ENCODE results near the gene MIER2. TPM values are rescaled to one million over a fixed set of nuclear protein-coding genes. Genes with fewer than 3 reads are reported as not detected.
"Not testable (repeated sequence)": the region's sequence is repeated elsewhere in the genome, so short reads cannot be mapped to it uniquely, and the experiment has no call there.

Gene MIER2
- total and polyA plus RNA-seq, 5 experiments from 2014 or later, result 2.1 to 20.3 (median 3.1) TPM

DNA sequence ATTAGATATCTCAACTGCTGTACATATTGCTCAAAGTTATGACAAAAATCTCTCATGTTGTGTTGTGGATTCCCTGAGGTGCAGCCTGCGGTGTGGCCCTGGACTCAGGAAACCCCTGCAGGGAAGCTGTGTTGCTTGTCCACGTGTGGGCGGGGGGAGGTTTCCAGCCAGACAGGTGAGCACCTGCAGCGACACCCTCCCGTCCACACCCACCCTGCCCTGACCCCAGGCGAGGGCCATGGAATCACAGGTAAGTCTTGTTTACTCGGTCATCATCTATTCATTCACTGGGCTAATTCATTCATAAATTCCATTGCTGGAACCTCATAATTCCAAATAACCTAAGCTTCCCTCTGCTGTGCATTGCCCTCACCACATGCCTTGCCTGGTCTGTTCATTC lies 67.5 kb downstream of the MIER2 start:
- Mint-ChIP-seq H3K9me3 (no peaks in the 10 kb centered on the region), H3K4me3 (no peak overlapping the region), H3K4me1 (peaks cover 0 to under 1% (median 0%) of the 10 kb centered on the region in 4 donors), H3K27me3 (peaks cover 20 to 61% (median 38%) of the 10 kb centered on the region in 5 donors), H3K36me3 (no peaks in the 10 kb centered on the region), H3K27ac (no peak overlapping the region)
- DNase-seq (no peak), ATAC-seq (no peak)
- POLR2A ChIA-PET, result no interaction called here

- POLR2A ChIA-PET, result no interaction called here
Observed at GRCh38 chr19:275958-276646, 68.5 kb downstream of the MIER2 start.

DNA sequence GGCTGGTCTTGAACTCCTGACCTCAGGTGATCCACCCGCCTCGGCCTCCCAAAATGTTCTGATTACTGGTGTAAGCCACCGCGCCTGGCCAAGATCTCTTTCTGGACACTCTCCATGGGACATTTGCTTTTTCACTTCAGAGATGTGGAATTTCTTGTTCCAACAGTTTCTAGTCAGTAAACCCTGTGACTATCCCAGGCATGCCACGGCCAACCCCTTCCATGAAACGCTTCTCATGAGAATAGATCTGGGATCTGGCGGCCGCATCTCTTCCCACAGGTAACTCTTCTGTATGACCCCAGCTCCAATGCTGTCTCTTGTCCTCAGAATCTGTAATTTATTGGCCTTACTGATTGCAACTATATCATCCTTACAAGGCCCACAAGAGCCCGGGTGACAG lies 69.6 kb downstream of the MIER2 start:
- no peak for DNase-seq
- Mint-ChIP-seq H3K4me1 (peaks cover 0 to 2% (median 0%) of the 10 kb centered on the region in 4 donors), H3K27ac (no peak overlapping the region), H3K27me3 (peaks cover 26 to 59% (median 46%) of the 10 kb centered on the region in 5 donors), H3K9me3 (no peaks in the 10 kb centered on the region), H3K36me3 (no peaks in the 10 kb centered on the region), H3K4me3 (no peak overlapping the region)
- POLR2A ChIA-PET, result interaction anchor here (0.7 kb wide), 1 partner anchor 11 kb away, joined by 3 read pairs; no protein-coding TSS in a partner anchor
- no peak for ATAC-seq

More at GRCh38 chr19:275958-276646, 68.5 kb downstream of the MIER2 start:
- H3K27me3 Mint-ChIP-seq, result peaks cover 26 to 62% (median 46%) of the 10 kb centered on the region in 5 donors
- DNase-seq (no peak), ATAC-seq (no peak)
- no peak overlapping the region for H3K4me3 Mint-ChIP-seq
- peaks cover 0 to 2% (median 0%) of the 10 kb centered on the region in 4 donors for H3K4me1 Mint-ChIP-seq
- H3K36me3 Mint-ChIP-seq, result no peaks in the 10 kb centered on the region
- H3K27ac Mint-ChIP-seq, result no peak overlapping the region
- no peaks in the 10 kb centered on the region for H3K9me3 Mint-ChIP-seq

GRCh38 chr19:273393-273792 lies 71.2 kb downstream of the MIER2 start:
- Mint-ChIP-seq H3K27me3 (peaks cover 32 to 61% (median 48%) of the 10 kb centered on the region in 5 donors), H3K4me3 (no peak overlapping the region), H3K36me3 (no peaks in the 10 kb centered on the region), H3K27ac (peak overlapping the region in 1 of 10 donors; percentile 42), H3K9me3 (no peaks in the 10 kb centered on the region), H3K4me1 (peaks cover 0 to 2% (median 0%) of the 10 kb centered on the region in 4 donors)
- ATAC-seq (no peak), DNase-seq (no peak)
- POLR2A ChIA-PET, result no interaction called here

DNA sequence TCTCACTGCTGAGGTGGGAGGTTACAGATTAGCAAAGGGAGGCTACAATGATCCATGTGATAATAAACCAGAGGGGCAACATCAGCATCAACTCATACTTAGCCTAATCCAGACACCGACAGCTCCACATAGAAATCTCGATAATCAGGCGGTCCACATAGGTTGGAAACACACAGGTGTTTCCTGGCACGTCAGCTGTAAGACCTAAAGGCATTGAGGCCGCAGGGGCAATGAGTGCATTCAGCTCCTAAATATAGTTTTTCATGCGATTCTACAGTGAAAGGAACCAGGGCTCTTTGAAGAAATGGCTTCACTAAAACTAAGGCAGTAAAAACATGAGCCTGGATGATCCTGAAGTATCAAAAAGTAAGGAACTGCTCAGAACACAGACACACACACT lies 72.7 kb downstream of the MIER2 start:
- Mint-ChIP-seq H3K4me3 (no peak overlapping the region), H3K4me1 (peaks cover 5 to 7% (median 7%) of the 10 kb centered on the region in 4 donors), H3K27ac (no peak overlapping the region), H3K9me3 (no peaks in the 10 kb centered on the region), H3K36me3 (no peaks in the 10 kb centered on the region), H3K27me3 (peaks cover 27 to 59% (median 47%) of the 10 kb centered on the region in 5 donors)
- no peak for ATAC-seq
- no peak for DNase-seq
- POLR2A ChIA-PET, result no interaction called here

DNA sequence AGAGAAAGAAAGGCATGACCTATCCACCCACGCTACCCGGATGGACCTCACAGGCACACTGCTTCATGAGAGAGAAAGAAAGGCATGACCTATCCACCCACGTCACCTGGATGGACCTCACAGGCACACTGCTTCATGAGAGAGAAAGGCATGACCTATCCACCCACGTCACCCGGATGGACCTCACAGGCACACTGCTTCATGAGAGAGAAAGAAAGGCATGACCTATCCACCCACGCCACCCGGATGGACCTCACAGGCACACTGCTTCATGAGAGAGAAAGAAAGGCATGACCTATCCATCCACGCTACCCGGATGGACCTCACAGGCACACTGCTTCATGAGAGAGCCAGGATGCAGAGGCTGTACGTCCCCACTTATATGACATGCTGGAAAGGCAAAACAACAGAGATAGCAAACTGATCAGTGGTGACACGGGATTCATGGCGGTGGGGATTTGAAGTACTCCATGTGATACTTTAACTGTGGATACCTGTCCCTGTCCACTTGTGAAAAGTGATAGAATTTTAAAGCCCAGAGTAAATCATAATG lies 73.8 kb downstream of the MIER2 start:
- Mint-ChIP-seq H3K27me3 (peaks cover 30 to 58% (median 49%) of the 10 kb centered on the region in 5 donors), H3K4me1 (peaks cover 7 to 12% (median 11%) of the 10 kb centered on the region in 4 donors)
- H3K4me3 Mint-ChIP-seq, H3K27ac Mint-ChIP-seq, H3K36me3 Mint-ChIP-seq, H3K9me3 Mint-ChIP-seq, ATAC-seq, POLR2A ChIA-PET, DNase-seq: not testable (repeated sequence)

- DNase-seq (no peak), ATAC-seq (no peak)
- POLR2A ChIA-PET, result no interaction called here
- Mint-ChIP-seq H3K27ac (no peak overlapping the region), H3K36me3 (no peaks in the 10 kb centered on the region), H3K27me3 (peaks cover 28 to 58% (median 56%) of the 10 kb centered on the region in 5 donors), H3K4me3 (no peak overlapping the region), H3K9me3 (no peaks in the 10 kb centered on the region), H3K4me1 (peaks cover 7 to 12% (median 11%) of the 10 kb centered on the region in 4 donors)
Observed at GRCh38 chr19:269241-269640, 75.4 kb downstream of the MIER2 start.

- H3K4me1 Mint-ChIP-seq, result peaks cover 2 to 8% (median 6%) of the 10 kb centered on the region in 4 donors
- peaks cover 17 to 53% (median 26%) of the 10 kb centered on the region in 5 donors for H3K27me3 Mint-ChIP-seq
- DNase-seq, result no peak
- no peaks in the 10 kb centered on the region for H3K36me3 Mint-ChIP-seq
- POLR2A ChIA-PET, result no interaction called here
- no peak overlapping the region for H3K4me3 Mint-ChIP-seq
- ATAC-seq, result no peak
- H3K9me3 Mint-ChIP-seq, result no peaks in the 10 kb centered on the region
- H3K27ac Mint-ChIP-seq, result no peak overlapping the region
Observed at GRCh38 chr19:262125-262524, 82.5 kb downstream of the MIER2 start.

DNA sequence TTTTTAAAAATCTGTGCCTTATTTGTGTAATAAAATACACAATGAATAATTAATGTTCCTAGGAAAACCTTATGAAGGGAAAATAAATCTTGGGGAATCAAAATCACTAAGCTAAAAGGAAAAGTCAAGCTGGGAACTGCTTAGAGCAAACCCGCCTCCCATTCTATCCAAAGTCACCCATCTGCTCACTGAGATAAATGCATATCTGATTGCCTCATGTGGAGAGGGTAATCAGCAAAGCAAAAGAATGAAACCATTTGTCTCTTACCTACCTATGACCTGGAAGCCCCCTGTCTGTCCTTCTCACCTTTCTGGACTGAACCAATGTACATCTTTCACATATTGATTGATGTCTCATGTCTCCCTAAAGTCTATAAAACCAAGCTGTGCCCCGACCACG lies 87.8 kb downstream of the MIER2 start:
- ATAC-seq, H3K9me3 Mint-ChIP-seq, POLR2A ChIA-PET, H3K36me3 Mint-ChIP-seq, H3K4me1 Mint-ChIP-seq, DNase-seq, H3K4me3 Mint-ChIP-seq, H3K27ac Mint-ChIP-seq: not testable (repeated sequence)
- peaks cover 23 to 67% (median 41%) of the 10 kb centered on the region in 5 donors for H3K27me3 Mint-ChIP-seq

Other genes starting within 250 kb of the MIER2 start
- under 1 TPM in 1 of 2 experiments, not detected in 1; 0.49 TPM for gene OR4F17, start 237.7 kb downstream of the MIER2 start, total RNA-seq
- gene OR4F17, start 237.7 kb downstream of the MIER2 start, polyA plus RNA-seq, result not detected
- not detected for gene PLPP2, start 53.4 kb downstream of the MIER2 start, total RNA-seq
- under 1 TPM in 1 of 3 donors, not detected in 2; 0.69 TPM for gene PLPP2, start 53.4 kb downstream of the MIER2 start, polyA plus RNA-seq
- gene C2CD4C, start 64.4 kb upstream of the MIER2 start, total RNA-seq, result not detected
- gene C2CD4C, start 64.4 kb upstream of the MIER2 start, polyA plus RNA-seq, result not detected
- 1 to 10 TPM; 3.6 to 4.0 TPM for gene SHC2, start 116.2 kb upstream of the MIER2 start, total RNA-seq
- 1 to 10 TPM in 1 of 3 donors, under 1 TPM in 2; 0.30 to 1.8 (median 0.41) TPM for gene SHC2, start 116.2 kb upstream of the MIER2 start, polyA plus RNA-seq
- gene MADCAM1, start 151.7 kb upstream of the MIER2 start, total RNA-seq, result 1 to 10 TPM; 1.1 to 1.2 TPM
- under 1 TPM; 0.17 to 0.33 (median 0.17) TPM for gene MADCAM1, start 151.7 kb upstream of the MIER2 start, polyA plus RNA-seq
- gene TPGS1, start 162.7 kb upstream of the MIER2 start, total RNA-seq, result 10 to 100 TPM; 31.5 to 33.0 TPM
- gene TPGS1, start 162.7 kb upstream of the MIER2 start, polyA plus RNA-seq, result 10 to 100 TPM; 31.6 to 43.3 (median 42.3) TPM
- 10 to 100 TPM; 41.7 to 46.7 TPM for gene CDC34, start 187.0 kb upstream of the MIER2 start, total RNA-seq
- 10 to 100 TPM; 20.6 to 43.5 (median 27.9) TPM for gene CDC34, start 187.0 kb upstream of the MIER2 start, polyA plus RNA-seq
- gene GZMM, start 199.3 kb upstream of the MIER2 start, total RNA-seq, result 10 to 100 TPM; 46.9 to 55.9 TPM
- gene GZMM, start 199.3 kb upstream of the MIER2 start, polyA plus RNA-seq, result 100 to 1,000 TPM; 228 to 450 (median 333) TPM
- 100 to 1,000 TPM; 106 to 107 TPM for gene BSG, start 227.8 kb upstream of the MIER2 start, total RNA-seq
- 100 to 1,000 TPM; 282 to 313 (median 309) TPM for gene BSG, start 227.8 kb upstream of the MIER2 start, polyA plus RNA-seq
- gene HCN2, start 245.1 kb upstream of the MIER2 start, total RNA-seq, result under 1 TPM; 0.49 to 0.68 TPM
- gene HCN2, start 245.1 kb upstream of the MIER2 start, polyA plus RNA-seq, result under 1 TPM in 2 of 3 donors, not detected in 1; 0.03 to 0.06 TPM

All from naive thymus-derived CD8-positive, alpha-beta T cell (primary cell).